Stomach smooth muscle (tissue), 2 donors: Measurements from ENCODE around the gene TMF1.

ENCODE experiments used
- H3K27ac ChIP-seq: one replicate; pipeline ENCODE4 v1.7.0; 2013; ENCODE audit warnings: mild to moderate bottlenecking, low read length, inconsistent platforms
- H3K27me3 ChIP-seq, 2 donors: one replicate each; pipeline ENCODE4 v1.7.0; 2013; ENCODE audit warnings: low read length in 2 of 2; ENCODE audit not compliant: insufficient read depth in 2 of 2, control insufficient read depth in 1 of 2
- H3K36me3 ChIP-seq, 2 donors: one replicate each; pipeline ENCODE4 v1.7.0; 2013; ENCODE audit warnings: low read length in 2 of 2; ENCODE audit not compliant: control insufficient read depth in 2 of 2, insufficient read depth in 2 of 2
- H3K4me1 ChIP-seq: one replicate; pipeline ENCODE4 v1.7.0; 2013; ENCODE audit warnings: low read length; ENCODE audit not compliant: control insufficient read depth, insufficient read depth
- H3K4me3 ChIP-seq, 2 donors: one replicate each; pipeline ENCODE4 v1.7.0; 2013; ENCODE audit warnings: low read length in 2 of 2
- H3K9ac ChIP-seq, 2 donors: one replicate each; pipeline ENCODE4 v1.7.0; 2013; ENCODE audit warnings: low read length in 2 of 2, mild to moderate bottlenecking in 1 of 2
- H3K9me3 ChIP-seq, 2 donors: one replicate each; pipeline ENCODE4 v1.7.0; 2013; ENCODE audit warnings: low read length in 2 of 2; ENCODE audit not compliant: control insufficient read depth in 2 of 2
- donor health status: healthy.
- donor health status: Pancreatic carcinoma.

The TMF1 gene

DNA sequence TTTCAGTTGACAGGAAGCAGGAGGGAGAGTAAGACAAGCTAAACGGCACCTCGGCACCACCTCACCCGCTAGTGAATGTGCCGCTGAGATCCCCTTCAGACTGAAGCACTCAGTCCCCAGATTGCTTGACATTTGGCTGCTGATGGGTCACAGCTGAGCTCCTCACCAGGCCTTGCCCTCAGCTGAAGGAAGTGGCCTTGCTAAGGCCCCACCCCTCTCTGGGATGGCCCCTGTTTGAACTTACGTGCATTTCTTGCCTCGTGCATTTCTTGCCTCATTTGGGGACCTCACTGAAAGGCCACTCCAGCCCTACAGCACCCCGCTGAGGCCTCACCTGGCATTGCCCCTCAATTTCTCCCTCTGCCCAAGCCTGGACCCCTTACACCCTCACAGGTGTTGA, 78.5 kb downstream of the TMF1 start:
- Histone ChIP-seq H3K27me3 (no peaks in the 10 kb centered on the region), H3K4me1 (no peaks in the 10 kb centered on the region), H3K9me3 (no peaks in the 10 kb centered on the region), H3K9ac (no peak overlapping the region), H3K4me3 (no peak overlapping the region), H3K27ac (no peak overlapping the region), H3K36me3 (peaks cover 17 to 19% of the 10 kb centered on the region in 2 donors)

DNA sequence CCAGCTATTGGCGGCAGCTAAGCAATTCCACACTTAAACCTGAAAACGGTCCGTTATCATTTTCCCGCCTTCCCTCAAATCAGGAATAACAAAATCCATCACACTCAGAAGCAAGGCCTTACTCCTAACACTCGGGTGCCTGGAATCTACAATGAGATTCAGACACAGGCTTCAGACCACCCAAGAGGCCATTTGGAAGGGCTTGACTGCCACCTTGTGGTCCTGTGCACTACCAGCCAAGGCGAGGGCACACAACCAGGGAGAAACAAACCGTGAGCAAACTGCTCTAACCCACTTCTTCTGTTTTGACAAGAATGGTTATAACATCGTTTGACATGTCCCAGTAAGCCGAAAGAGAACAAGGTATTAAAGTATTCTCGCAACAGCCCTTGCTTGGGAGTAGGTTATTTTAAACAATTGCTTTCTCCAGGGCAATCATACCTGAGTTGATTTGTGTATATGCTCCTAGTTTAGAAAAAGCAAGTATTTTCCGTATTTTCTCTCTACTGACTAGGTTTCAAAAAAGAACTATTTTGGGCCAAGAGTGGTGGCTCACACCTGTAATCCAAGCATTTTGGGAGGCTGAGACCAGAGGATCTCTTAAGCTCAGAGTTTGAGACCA, 79.7 kb downstream of the TMF1 start:
- H3K9ac ChIP-seq: no peak overlapping the region

More for the DNA sequence above, 79.7 kb downstream of the TMF1 start:
- Histone ChIP-seq H3K36me3 (peaks cover 6 to 10% of the 10 kb centered on the region in 2 donors), H3K27ac (no peak overlapping the region), H3K4me3 (no peak overlapping the region), H3K4me1 (no peaks in the 10 kb centered on the region), H3K27me3 (no peaks in the 10 kb centered on the region), H3K9me3 (no peaks in the 10 kb centered on the region)
